Measurements from ENCODE around the gene SYT1.

Gene SYT1

DNA sequence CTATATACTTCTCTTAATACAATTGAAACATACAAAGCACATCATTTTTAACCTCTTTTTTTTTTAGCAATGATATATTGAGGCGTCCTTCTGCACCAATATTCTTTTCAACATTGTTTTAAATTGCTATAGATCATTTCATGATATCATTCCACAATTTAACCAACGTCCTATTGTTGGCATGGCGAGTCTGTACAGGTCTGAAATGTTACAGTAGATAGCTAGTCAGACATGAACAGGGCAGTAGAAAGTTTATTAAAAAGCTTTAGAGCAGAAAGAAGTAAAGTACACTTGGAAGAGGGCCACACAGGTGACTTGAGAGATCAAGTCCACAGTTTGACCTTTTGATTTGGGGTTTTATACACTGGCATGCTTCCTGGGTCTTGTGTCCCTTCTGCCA, 547.2 kb downstream of the SYT1 start:
- Histone ChIP-seq H3K27ac (replicated peaks) (no peak overlapping the region), H3K4me3 (replicated peaks; ENCODE audit: insufficient read depth, low read length) (no peak overlapping the region), H3K27me3 (ENCODE audit: insufficient read depth, poor library complexity, severe bottlenecking) (no peaks in the 10 kb centered on the region)
- no peak for DNase-seq (ENCODE audit: low read depth in 1 of 2, low spot score in 1 of 2)
- TF ChIP-seq, protein P1, sequence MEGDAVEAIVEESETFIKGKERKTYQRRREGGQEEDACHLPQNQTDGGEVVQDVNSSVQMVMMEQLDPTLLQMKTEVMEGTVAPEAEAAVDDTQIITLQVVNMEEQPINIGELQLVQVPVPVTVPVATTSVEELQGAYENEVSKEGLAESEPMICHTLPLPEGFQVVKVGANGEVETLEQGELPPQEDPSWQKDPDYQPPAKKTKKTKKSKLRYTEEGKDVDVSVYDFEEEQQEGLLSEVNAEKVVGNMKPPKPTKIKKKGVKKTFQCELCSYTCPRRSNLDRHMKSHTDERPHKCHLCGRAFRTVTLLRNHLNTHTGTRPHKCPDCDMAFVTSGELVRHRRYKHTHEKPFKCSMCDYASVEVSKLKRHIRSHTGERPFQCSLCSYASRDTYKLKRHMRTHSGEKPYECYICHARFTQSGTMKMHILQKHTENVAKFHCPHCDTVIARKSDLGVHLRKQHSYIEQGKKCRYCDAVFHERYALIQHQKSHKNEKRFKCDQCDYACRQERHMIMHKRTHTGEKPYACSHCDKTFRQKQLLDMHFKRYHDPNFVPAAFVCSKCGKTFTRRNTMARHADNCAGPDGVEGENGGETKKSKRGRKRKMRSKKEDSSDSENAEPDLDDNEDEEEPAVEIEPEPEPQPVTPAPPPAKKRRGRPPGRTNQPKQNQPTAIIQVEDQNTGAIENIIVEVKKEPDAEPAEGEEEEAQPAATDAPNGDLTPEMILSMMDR (IDR thresholded peaks at IDR 0.05; ENCODE audit: insufficient read depth, low read length): no peak
- TF ChIP-seq SPI1 (IDR thresholded peaks at IDR 0.05; ENCODE audit: borderline replicate concordance, low read depth): no peak
- TF ChIP-seq POLR2AphosphoS5 (IDR thresholded peaks at IDR 0.05; ENCODE audit: low read depth): no peak
- TF ChIP-seq REST (IDR thresholded peaks at IDR 0.05; ENCODE audit: insufficient replicate concordance, low read depth): no peak
- TF ChIP-seq GABPA (IDR thresholded peaks at IDR 0.05; ENCODE audit: low read depth): no peak

DNA sequence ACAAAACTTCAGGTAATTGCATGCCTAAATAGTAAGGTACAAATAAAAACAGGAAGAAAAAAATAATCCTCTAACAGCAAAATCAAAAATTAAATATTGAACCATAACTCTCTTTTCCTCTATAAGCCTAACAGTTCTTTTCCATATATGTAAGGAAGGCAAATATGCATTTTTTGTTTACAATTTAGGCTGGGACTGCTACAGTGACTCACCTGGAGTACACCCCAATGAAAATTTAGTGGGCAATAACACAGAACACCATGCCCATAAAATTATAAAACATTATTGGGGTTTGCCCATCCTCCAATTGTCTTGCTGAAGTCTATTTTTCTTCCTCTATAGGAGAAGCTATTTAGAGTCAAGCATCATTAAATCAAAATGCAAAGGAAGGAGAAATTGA, 549.2 kb downstream of the SYT1 start:
- no peak overlapping the region for H3K27ac ChIP-seq (replicated peaks)
- no peak for DNase-seq (ENCODE audit: low read depth in 1 of 2, low spot score in 1 of 2)
- TF ChIP-seq POLR2AphosphoS5 (IDR thresholded peaks at IDR 0.05; ENCODE audit: low read depth): no peak
- no peak for TF ChIP-seq GABPA (IDR thresholded peaks at IDR 0.05; ENCODE audit: low read depth)
- no peak for TF ChIP-seq REST (IDR thresholded peaks at IDR 0.05; ENCODE audit: insufficient replicate concordance, low read depth)
- TF ChIP-seq, protein P1 (IDR thresholded peaks at IDR 0.05; ENCODE audit: insufficient read depth, low read length): no peak
- TF ChIP-seq SPI1 (IDR thresholded peaks at IDR 0.05; ENCODE audit: borderline replicate concordance, low read depth): no peak
- no peak overlapping the region for H3K4me3 ChIP-seq (replicated peaks; ENCODE audit: insufficient read depth, low read length)
- H3K27me3 ChIP-seq (ENCODE audit: insufficient read depth, poor library complexity, severe bottlenecking): no peaks in the 10 kb centered on the region

- no peak overlapping the region for H3K4me3 ChIP-seq (replicated peaks; ENCODE audit: insufficient read depth, low read length)
- no peak for TF ChIP-seq REST (IDR thresholded peaks at IDR 0.05; ENCODE audit: insufficient replicate concordance, low read depth)
- TF ChIP-seq SPI1 (IDR thresholded peaks at IDR 0.05; ENCODE audit: borderline replicate concordance, low read depth): no peak
- TF ChIP-seq POLR2AphosphoS5 (IDR thresholded peaks at IDR 0.05; ENCODE audit: low read depth): no peak
- no peak for TF ChIP-seq GABPA (IDR thresholded peaks at IDR 0.05; ENCODE audit: low read depth)
- TF ChIP-seq, protein P1 (IDR thresholded peaks at IDR 0.05; ENCODE audit: insufficient read depth, low read length): no peak
- no peak overlapping the region for H3K27ac ChIP-seq (replicated peaks)
- DNase-seq (ENCODE audit: low read depth in 1 of 2, low spot score in 1 of 2): no peak
- H3K27me3 ChIP-seq (ENCODE audit: insufficient read depth, poor library complexity, severe bottlenecking): no peaks in the 10 kb centered on the region
Measured at GRCh38 chr12:79414252-79414651, 549.7 kb downstream of the SYT1 start.
